Erythroblast (primary cell): ENCODE results near the gene IDNK.

Source experiments
- GATA1 ChIP-seq: IDR thresholded peaks from 2 replicates; pipeline ENCODE4 v1.6.1; 2011; ENCODE audit warnings: low read depth, mild to moderate bottlenecking, control low read depth, low read length, moderate library complexity
- POLR2A ChIP-seq: IDR thresholded peaks from 2 replicates; pipeline ENCODE4 v1.6.1; 2011; ENCODE audit warnings: mild to moderate bottlenecking, low read length

DNA sequence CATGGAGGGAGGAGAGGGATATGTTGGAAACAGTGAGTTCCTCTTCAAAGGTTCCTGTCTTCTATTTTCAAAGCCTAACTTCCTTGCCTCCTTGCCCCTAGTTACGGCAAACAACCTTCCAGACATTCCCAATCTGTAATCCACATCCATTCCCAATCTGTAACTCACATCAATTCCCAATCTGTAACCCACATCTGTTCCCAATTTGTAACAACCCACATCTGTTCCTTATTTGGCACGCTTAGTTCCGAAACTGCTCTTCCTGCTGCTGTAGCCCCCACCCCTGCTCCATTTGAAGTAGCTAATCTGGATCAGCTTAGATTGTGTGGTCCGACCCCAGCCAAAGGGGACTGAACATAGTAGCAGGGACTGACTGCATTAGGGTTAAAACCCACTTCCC lies 23.9 kb upstream of the IDNK start:
- TF ChIP-seq POLR2A: no peak
- no peak for TF ChIP-seq GATA1
